CD4-positive, alpha-beta T cell treated with Interleukin-21 for 1 hour (primary cell): Measurements from ENCODE around the gene EMP1.

ENCODE experiments used
- DNase-seq: peaks from one replicate; pipeline ENCODE4 v3.0.0-alpha.2; 2020

EMP1 gene, protein sequence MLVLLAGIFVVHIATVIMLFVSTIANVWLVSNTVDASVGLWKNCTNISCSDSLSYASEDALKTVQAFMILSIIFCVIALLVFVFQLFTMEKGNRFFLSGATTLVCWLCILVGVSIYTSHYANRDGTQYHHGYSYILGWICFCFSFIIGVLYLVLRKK

DNA sequence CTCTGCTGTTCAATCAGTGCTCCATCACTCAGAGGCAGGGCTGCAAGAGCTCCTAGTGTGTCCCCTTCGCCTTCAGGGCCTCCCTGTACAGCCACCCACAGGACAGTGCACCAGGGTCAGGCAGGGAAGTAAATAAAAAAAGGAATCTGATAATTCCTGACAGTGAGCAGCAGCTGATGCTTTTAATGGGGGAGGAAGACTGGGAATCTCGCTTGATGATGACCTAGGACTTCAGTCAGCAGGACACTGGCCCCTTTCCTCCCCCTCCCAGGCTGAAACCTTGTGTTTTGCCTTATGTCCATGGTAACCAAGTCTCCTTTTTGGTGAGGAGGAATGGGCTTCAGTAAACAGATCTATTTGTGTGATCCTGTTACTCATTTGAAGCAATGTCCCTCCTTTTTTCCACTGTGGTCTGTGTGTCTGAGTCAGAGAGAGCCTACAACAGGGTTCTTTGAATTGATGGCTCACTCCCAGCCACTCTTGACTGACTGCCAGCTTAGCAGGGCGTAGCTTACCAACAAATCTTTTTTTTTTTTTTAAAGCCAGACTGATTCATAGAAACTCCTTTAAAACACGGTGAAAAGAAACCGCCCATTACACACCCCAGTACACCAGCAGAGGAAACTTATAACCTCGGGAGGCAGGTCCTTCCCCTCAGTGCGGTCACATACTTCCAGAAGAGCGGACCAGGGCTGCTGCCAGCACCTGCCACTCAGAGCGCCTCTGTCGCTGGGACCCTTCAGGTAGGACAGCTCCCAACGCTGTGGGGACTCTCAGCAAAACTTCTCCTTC lies at the start of gene EMP1:
EMP1 (plus strand) TSS at position 597 of the 792 bp plus-strand sequence. CDS start 14,785 bp downstream, outside the sequence.
- peak; percentile 73 for DNase-seq

DNA sequence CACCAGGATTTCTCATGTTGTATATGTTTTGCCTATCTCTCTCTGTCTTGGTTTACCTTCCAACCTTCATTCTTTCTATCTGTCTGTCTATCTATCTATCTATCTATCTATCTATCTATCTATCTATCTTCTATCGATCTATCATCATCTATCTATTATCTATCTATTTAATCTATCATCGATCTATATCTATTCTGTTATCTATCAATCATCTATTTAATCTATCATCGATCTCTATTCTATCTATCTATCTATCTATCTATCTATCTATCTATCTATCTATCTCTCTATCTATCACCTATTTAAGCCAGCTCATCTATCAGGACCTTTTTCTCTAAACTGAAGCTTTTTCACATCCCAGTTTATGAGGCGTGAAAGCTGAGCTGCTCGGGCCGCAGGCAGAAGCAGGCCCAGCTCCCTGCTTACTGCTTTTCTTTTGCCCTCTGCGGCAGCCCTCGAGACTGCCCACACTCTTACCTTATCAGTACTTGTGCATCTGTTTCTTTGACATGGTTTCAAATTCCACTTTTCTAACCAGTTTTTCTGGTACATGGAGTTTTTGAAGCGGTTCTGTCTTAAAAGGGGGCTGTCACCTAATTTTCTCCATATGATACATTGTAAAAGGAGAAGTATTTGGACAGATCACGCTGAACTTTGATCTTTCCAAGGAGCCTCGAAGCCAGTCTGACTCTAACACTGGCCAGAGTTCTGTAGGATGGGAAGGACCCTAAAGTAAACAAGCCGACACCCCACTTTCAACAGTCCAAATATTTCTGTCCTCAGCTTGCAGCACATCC lies 48.6 kb upstream of the EMP1 start:
- no peak for DNase-seq

DNA sequence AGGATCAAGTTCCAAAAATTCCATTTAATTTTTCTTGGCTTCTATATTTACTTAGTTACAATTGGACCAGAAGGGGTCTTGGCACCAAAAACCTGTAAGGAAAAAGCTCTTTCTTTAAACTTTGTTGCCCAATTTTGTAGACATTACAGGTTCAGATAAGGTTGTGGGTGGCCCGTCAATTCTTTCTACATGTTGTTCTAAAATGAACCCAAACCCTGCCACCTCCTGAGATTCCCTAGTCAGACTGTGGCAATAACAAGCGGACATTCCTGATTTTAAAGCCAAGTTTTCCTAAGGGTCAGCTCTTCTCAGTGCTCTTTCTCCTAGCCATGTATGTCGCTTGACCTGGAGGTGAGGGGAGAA lies 48.1 kb upstream of the EMP1 start:
- DNase-seq, result no peak

DNA sequence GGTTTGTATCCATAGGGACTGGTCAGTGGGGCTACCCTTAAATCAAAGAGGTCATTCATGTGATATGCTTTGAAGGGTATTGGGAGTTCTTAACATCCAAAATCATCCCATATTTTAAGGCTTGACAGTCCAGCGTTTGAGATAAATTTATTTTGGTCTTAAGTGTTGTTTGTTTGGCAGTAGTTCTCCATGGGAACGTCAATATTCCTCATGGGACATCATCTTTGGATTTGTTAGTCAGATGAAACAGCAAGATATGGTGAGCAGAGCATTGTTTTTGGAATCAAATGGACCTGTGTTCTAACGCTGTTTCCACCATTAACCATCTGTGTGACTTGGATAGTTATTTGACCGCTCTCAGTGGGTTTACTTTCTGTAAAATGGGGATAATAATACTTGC lies 47.1 kb upstream of the EMP1 start:
- no peak for DNase-seq

DNA sequence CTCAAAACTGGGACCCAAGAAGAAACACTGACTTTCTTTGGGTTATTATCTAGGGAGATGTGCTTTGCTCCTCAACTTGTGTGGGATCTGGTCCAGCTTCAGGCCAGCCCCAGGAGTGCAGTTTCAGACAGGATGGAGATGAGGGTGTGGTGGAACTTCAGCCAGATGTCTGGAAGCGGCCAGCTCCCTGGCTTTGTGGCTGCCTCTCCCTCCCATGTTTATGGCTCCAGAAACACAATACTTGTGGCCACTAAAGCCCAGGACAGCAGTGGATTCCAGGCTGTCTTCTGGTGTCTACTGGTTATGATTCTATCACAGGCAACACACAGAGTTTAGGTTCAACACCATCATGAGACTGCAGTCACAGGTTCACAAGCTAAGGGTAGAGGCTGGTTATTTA lies 44.2 kb upstream of the EMP1 start:
- DNase-seq, result no peak

DNA sequence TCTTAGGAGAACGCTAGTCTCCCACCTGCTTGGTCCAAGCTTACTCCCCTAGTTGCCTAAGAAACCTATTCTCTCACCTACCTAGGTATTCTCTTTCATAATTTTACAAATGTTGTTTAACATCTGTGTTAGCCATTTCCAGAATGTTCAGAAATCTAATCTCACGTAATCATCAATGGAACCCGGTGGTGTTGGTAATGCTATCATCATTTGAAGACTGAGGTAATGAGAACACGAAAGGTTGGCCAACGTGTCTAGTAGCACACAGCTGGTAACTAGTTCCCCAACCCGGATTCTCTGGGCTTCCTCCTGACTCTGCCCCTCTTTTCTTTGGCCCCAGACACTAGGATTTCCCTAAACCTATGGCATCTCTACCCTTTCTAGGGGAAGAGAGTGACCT lies 43.8 kb upstream of the EMP1 start:
- no peak for DNase-seq

DNA sequence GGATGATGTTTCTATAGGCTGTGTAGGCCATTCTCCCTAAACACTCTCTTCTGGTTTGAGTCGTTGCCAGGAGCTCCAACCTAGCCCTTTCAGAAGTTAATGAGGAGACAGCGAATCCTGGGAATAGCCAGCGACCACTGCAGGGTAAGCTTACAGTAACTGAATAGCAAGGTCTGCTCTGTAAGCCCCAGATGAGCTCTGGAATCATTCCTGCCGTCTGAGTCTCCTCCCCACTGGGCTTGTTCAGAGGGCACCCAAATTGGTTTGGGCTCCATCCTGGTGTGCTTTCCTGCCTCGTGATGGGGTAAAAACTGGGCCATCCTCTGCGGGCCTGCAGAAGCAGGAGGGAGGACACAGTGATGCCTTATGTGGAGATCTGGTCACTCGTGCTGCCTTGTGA lies 43.3 kb upstream of the EMP1 start:
- no peak for DNase-seq

DNA sequence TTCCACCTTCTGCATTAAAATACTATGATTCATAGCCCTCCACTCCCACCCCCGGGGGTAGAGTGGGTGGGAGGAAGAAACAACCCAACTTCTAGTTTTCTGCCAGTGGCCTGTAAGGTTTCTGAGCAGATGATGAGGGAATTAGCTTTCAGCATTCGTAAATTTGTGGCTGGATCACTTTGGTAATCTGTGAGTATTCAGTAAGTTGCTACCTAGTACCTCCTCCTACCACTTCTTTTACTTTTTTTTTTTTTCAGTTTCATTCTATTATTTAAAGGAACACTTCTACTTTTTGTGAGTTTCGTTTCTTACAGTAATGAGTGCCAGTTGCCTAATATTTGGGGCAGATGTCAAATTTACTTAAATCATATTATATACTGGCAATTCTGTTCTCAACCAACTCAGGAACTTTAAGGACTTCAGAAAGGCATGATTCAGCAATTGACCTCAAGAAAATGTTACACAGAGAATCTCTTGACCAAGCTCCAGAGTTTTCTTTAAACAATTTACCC lies 42.4 kb upstream of the EMP1 start:
- no peak for DNase-seq

DNA sequence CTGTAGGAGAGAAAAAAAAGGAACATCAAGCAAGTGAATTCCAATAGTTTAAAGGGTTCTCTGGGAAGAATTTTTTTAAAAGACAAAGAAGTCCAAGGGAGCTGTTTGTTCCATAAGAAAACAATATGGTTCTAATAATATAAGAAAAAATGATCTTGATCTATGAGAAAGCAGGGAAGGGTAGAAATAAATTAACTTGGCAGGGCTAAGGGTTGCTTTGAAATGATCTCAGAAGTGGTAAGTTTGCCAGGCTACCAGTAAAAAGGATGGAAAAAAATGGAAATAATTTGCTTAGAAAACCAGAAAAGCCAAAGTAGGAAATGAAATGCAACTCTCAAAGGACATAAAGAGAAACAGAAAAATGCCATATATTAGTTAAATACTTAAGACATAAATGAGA lies 41.7 kb upstream of the EMP1 start:
- DNase-seq, result no peak

DNA sequence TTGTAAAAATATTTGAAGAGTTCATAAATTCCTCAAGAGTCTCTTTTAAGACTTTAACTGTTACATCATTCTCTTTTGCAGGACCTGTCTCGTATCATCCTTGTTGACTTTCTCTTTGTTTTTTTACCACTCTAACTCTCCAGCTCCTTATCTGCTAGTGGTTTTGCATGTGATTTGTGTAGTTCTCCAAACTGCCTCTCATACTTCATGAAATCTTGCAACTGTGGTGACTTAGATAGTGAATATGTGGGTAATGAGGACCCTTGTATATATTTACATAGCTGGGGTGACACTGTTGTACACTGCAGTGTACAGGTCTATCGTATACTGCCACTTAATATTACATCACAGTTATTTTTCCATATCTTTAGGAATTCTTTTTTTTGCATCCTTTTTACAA lies 40.2 kb upstream of the EMP1 start:
- DNase-seq, result no peak

DNA sequence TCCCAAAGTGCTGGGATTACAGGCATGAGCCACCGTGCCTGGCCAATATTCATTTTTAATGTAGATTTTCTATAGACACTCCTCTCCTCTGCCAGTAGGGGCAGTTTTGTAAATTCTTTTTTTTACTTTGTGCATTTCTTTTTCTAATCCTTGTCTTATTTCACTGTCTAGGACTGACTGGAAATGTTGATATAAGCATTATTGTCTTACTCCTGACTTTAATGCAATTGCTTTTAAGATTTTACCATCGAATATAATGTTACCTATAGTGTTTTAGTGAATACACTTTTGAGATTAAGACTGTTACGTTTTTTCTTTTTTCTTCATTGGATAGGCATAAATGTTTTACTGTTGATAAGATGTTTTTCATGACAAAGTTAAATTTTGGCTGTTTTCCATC lies 35.4 kb upstream of the EMP1 start:
- DNase-seq, result no peak

DNA sequence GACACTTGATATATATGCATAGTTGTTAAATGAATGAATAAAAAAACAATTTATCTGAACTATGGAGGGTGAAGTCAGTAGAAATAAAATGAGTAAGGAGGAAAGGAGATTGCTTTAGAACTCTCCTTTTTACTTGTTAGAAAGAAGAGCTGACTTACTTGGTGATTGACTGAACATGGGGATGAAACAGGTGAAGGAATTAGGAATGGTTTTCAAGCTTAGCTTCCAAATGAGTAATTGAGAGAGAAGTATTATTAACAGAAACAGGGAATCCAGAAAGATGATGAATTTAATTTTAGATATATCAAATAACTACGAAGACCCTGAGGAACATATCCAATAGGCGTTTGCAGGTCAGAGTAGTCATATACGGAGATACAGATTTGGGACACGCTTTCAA lies 33.6 kb upstream of the EMP1 start:
- DNase-seq, result no peak

DNA sequence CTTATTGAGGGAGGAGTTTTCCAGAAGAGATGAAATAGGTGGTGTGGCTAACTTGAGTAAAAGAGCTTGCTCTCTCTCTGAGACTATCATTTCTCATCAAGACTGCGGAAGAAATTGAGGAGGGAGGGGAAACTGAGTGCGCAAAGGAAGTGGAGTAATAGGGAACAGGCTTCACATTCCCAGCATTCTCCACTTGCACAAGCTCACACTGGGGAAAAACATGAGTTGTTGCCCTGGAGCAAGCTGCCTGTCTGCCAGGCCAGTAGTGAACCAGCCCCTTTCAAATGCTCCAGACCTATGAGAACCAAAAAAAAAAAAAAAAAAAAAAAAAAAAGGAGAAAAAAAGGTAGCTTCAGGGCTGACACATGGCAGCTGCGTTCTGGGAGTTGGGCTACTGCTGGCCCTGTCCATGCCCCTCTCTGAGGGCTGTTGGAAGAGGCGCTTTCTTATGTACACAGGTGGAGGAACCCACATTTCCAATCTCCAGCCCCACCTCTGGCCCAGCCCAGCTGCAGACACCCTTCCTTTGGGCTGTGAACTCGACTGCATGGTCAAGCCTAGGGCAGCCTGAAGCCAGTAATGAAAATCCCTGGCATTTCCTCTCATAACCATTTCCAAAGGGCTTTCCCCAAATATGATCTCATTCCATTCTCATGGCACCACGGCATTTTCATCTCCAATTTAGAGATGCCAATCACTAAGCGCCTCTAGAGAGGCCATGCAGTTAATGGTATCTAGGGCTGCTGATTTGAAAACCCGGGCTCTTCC lies 32.5 kb upstream of the EMP1 start:
- DNase-seq, result no peak

DNA sequence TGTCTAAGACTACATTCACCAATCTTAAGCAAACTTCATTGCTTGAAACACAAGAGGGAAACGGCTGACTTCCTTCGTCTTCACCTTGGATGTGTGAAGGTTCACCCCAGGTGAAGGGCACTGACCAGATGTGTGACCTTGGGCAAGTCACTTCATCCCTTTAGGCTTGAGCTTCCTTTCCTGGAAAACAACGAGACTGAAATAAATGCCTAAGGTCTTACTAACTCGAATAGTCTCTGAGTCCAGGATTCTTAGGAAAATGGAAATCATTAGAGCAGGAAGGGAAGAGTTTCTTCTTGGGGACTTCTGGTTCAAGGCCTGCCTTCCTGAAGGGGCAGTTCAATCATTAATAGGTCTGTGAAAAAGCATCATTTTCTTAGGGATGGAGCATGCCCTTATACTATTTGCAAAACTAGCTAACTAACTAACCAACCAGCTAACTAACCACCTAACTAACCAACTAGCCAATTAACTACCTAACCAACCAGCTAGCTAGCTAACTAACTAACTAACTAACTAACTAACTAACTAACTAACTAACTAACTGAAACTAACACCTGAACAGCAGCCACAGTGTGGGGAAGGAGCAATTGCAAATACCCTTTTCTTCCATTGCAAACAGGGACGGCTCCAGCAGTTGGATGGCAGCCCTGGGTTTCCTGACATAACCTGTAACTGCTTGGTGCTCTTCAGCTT lies 31.5 kb upstream of the EMP1 start:
- DNase-seq, result no peak

DNA sequence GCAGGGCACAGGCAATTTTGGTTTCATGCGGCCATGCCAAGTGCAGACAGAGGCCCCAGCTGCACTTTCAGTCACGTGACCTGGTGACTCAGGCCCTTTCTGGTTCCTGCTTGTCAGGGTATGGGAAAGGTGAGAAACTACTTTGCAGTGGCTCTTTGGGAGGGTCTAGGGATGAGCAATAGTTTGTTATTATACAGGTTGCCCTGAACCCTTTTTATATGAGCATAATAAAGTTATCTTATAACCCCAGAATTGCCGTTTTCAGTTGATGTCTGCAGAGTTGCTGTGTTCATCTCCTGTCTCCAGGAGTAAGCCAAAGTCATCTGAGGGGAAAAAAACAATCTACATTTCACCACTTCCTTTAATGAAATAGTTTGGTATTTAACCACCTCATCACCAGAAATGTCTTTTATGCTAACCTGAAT lies 30.9 kb upstream of the EMP1 start:
- DNase-seq, result peak; percentile 51

DNA sequence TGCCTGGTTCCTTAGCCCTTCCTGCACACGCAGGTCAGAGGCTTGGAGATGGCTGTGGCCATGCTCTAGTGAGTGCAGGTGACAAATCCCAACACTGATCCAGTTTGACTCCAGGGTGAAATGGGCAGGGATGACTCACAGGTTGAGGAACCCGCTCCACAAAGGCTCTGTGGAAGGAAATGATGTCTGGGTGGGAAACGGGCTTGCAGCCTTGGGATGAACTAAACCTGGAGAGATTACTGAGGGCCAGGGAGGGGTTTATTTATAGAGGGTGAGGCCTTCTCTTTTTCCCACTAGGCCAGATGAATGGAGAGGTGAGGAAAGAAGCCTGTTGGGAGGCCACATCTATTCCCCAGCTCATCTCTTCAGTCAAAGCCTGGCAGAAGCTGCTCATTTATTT lies 29.3 kb upstream of the EMP1 start:
- DNase-seq, result no peak

DNA sequence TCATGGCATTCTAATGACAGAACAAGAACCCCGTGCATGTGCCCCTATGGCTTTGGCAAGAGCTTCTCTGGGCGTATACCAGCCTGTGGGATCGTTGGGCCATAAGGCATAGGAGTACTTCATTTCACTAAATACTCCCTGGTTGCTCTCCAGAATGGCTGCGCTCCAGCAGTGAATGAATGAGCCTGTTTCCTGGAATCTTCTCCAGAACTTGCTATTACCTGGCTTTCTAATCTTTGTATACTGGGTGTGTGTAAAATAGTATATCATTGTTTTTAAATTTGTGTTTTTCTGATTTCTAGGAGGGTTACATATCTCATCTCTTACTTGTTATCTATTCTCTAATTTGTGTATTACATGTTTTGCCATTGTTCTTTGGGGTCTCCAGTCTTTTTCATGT lies 28.6 kb upstream of the EMP1 start:
- no peak for DNase-seq

DNA sequence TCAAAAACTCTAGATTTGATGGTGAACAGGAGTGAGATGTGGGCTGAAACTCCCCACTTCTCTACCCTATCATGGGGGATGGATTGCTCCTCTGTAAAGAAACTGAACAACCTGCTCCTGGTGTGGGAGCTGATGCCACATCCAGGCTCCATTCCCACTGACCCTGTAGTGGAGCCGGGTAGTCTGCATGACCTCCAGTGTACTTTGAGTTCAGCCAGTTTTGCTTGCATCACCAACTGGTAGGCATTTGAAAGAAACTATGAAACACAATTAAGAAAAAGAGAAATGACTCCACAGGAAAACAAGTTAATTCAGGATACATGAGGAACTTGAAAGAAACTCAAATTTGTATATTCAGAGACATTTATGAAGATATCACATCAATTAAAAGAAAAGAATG lies 27.3 kb upstream of the EMP1 start:
- no peak for DNase-seq

DNA sequence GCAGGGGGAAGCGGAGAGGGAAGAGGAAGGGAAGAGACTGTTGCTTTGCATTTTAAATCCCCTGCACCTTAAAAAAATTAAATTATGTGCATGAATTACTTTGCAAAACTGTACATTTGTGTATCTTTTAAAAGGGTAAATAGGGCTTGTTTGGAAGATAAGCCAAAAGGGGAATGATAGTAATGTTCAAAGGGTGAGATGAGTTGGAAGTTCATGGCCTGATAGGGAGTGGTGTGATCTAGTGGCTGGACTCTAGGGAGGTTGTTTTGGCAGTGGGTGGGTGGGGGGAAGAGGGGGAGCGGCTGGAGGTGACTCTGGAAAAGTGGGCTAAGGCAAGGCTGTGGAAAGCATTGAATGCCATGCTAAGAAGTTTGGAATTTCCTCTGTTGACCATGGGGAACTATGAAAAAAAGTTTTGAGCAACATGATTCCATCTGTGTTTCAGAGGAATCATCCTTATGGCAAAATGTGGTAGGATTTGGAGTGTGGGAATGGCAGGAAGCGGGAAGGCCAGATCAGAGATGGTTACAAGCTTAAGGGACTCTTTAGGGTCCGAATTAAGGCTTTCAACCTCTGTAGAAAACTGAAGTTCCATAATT lies 25.5 kb upstream of the EMP1 start:
- no peak for DNase-seq

DNA sequence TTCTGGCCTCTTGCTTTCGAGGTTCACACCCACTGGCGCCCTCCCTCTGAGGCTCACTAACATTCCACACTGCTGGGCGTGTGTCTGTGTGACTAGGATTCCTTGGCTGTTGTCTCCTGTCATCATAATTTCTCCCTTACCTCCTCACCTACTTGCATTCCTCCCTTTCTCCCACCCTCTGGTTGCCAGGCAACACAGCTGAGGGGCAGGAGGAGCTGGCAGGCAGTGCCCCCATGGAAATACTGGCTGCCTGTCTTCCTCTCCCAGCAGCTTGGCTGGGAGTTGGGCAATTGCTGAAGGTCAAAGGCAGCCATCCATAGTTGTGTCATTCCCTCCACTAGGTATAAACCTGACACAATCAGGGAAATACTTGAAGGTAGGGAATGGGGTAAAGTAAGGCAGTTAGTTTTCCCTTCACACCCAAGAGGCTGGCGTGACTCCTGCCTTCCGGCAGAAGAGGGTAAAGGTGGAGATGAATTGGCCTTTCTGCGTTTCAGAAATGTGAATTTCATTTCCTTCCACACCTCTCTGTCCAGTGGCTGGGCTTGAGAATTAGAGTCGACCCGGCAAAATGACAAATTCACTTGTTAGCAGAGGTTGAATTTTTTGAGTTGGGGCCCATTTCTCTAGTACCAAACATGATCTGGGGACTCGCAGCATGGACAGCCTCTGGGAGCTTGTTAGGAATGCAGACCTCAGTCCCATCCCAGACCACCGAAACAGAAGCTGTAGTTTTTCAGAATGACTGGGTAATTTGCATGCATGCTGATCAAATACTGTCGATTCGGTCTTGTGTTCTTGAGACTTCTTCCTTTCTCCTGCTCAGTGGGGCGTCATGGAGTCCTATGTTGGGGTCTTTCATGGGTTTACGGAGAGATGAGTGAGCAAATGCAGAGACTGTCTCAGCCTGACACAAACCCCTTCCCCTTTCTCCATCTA lies 24.3 kb upstream of the EMP1 start:
- DNase-seq, result no peak
